RWPE1 (cell line): ENCODE data around the gene PPP2R1A.
A peak's percentile ranks its signal among the peaks of the same experiment; 100 is the strongest.

ENCODE experiments used
- CTCF ChIA-PET: fragments of 350-600 bp; sonication (Branson Sonifier 250); formaldehyde crosslinking; extraction: SDS; loops from one replicate; lab custom pipeline; 2021; lab: Yijun Ruan, JAX
- POLR2A ChIA-PET: fragments of 400-600 bp; formaldehyde crosslinking; extraction: SDS; loops from one replicate; lab custom pipeline; 2020; ENCODE audit warnings: antibody characterized with exemption; ENCODE audit not compliant: low non-redundant PET; lab: Yijun Ruan, JAX
- DNase-seq: peaks from one replicate; pipeline ENCODE4 v3.0.0; 2012; ENCODE audit warnings: low spot score
- H3K27ac ChIP-seq: fragments of 450-650 bp; 2 replicates; pipeline ENCODE4 v1.5.1; 2017
- CTCF ChIP-seq: fragments of 450-650 bp; conservative IDR thresholded peaks from 2 replicates; pipeline ENCODE4 v1.5.1; 2017; ENCODE audit warnings: low read depth, mild to moderate bottlenecking

PPP2R1A gene

DNA sequence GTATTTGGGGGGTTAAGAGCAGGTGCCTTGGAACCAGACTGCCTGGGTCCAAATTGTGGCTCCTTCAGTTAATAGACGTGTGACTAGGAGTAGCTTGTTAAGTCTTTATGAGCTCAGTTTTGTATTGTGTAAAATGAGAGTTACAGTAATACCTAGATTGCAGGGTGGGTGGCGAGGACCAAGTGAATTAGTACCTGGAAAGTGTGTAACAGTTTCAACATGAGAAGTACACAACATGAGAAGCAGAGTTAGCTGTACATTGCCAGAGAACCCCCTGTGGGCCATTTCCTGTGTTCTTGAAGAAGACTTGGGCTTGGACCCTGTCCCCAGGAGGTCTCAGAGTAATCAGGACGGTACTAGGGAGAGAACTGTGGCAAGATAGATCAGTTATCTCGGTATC is 36.8 kb downstream of the PPP2R1A start:
- CTCF ChIA-PET, result no interaction called here
- TF ChIP-seq CTCF, result no peak

GRCh38 chr19:52227196-52227940 is 37.5 kb downstream of the PPP2R1A start:
- H3K27ac ChIP-seq, result no peak overlapping the region
- TF ChIP-seq CTCF, result no peak
- ChIA-PET CTCF (no interaction called here), POLR2A (no interaction called here)
- DNase-seq, result no peak

More for the DNA sequence above, 36.8 kb downstream of the PPP2R1A start:
- no peak overlapping the region for H3K27ac ChIP-seq
- no peak for DNase-seq
- POLR2A ChIA-PET, result no interaction called here

GRCh38 chr19:52227980-52228379 is 38.1 kb downstream of the PPP2R1A start:
- CTCF ChIA-PET, result interaction anchor here (1.3 kb wide), 1 partner anchor 9 kb away, joined by 3 read pairs; no protein-coding TSS in a partner anchor
- no peak for TF ChIP-seq CTCF
- no peak for DNase-seq
- POLR2A ChIA-PET, result no interaction called here
- no peak overlapping the region for H3K27ac ChIP-seq

- ChIA-PET POLR2A (no interaction called here), CTCF (interaction anchor here (0.7 to 1.3 kb wide), 2 partner anchors 90 to 1711 kb away, joined by 4 read pairs; partner anchors contain the start of gene ZNF616)
- no peak for TF ChIP-seq CTCF
- H3K27ac ChIP-seq, result no peak overlapping the region
- no peak for DNase-seq
Measured at GRCh38 chr19:52229524-52229923, 39.7 kb downstream of the PPP2R1A start.

- no peak overlapping the region for H3K27ac ChIP-seq
- TF ChIP-seq CTCF, result no peak
- no peak for DNase-seq
- POLR2A ChIA-PET, result no interaction called here
- CTCF ChIA-PET, result no interaction called here
Measured at GRCh38 chr19:52230685-52231084, 40.8 kb downstream of the PPP2R1A start.

DNA sequence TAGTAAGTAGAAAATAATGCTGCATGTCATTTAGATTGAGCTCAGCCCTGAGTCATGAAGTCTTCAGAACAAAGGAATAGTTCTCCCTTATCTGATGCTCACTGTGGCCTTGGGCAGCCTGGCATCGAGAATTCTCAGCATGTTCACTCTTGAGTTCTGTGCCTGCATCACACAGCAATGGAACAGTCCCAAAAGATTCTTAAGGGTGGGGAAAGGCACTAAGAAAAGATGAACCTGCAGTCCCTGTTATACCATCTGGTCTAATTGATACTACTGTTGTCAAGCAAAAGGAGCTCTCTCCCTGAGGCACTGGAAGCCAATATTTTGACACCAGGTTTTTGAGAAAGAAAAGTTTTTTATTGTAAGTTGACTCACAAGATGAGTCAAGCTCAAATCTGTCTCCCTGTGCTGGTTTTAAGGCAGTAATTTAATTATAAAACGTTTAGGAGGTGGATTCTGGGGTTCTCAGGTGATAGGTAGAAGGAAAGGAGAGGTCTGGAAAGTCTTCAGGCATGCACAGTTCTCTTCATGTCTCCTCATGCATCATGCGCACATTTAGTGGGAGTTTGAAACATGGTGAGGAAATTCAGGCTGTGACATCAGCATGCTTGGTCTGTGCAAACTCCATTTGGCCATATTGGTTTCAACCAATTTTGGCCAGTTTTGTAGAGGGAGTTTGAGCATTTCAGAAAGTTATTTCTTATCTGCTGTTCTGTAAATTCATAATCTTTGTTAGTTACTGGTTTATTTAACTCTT is 41.5 kb downstream of the PPP2R1A start:
- peak; percentile 10 for DNase-seq
- TF ChIP-seq CTCF, result no peak
- ChIA-PET POLR2A (no interaction called here), CTCF (no interaction called here)
- no peak overlapping the region for H3K27ac ChIP-seq
